ENCODE measurements around the gene ZC3H15.
"Not testable (repeated sequence)": the region's sequence is repeated elsewhere in the genome, so short reads cannot be mapped to it uniquely, and the experiment has no call there.

Gene ZC3H15
- 104 to 171 (median 127) reads per million in 4 donors for total RNA-seq

GRCh38 chr2:186485871-186486650, at the start of gene ZC3H15:
TSS of gene ZC3H15 (plus strand) at chr2:186486260. CDS start at chr2:186486383, 123 bp downstream.
- peak; percentile 94 to 98 (median 95) for DNase-seq

DNA sequence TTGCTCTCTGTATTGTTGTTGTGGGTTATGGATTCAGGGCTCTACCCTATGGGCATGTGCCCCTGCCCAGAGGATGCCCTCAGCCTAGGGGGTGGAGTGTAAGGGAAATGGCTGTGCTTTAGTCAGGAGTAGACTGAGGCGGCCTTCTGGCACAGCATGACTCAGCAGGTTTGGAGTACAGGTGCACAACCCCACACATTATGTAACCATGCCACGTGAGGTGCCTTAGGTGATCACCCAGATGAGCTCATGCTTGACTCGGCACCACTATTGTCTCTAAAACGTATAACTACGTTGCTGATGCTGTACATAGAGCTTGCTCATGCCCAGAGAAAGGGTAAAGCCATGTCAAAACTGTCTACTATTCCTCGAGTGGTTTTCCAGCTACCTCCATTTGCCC, 48.3 kb upstream of the ZC3H15 start:
- no peak for DNase-seq

DNA sequence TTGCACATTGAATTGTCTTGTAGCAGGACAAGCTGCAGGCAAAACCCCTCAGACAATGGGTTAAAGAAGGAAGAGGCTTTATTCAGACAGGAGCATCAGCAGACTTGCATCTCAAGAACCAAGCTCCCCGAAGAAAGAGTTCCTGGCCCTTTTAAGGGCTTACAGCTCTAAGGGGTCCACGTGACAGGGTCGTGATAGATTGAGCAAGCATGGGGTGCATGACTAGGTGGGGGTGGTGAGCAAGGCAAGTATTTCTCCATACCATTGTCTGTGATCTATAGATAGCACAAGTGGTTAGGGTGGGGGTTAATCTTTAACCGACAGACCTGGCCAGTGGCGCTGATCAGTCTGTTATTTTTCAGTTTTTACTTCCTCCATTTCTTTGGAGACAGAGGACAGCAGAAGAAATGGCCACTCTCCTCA, 46.4 kb upstream of the ZC3H15 start:
- not testable (repeated sequence) for DNase-seq

- no peak for DNase-seq
Measured at GRCh38 chr2:186440506-186440905, 45.6 kb upstream of the ZC3H15 start.

- no peak for DNase-seq
Measured at GRCh38 chr2:186442885-186443284, 43.2 kb upstream of the ZC3H15 start.

DNA sequence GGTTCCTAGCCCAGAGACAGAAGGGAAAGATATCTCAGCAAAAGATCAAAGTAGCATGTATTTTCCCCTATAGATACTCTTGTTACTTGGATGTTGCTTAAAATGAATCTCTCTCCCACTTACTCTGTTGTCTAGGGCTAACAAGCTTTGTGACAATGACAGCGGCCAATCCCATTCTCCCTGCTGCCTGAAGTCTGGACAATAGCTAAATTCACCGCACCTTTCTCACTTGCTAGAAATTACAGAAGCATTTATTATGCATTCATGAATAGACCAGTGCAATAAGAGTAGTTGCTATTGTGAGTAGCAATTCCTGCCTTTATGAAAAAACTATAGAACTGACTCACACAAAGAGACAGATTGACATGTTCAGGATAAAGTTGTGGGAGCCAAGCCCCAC, 42.2 kb upstream of the ZC3H15 start:
- DNase-seq, result no peak

DNA sequence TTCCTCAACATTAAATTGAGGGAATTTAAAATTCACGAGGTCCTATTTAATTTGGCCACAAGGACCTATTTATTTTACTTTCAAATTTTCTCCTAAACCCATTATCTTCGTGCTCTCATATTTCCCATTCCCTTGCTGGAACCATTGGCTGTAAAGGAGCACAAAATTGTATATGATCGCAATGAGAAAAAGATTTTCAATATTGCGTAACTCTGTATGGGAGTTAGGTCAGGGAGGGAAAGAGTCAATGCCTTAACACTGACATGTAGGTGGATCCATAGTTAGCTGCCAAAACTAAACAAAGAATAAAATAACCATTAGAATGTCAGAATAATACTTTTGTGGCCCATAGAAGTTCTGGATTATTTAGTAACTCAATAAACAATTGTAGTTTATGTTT, 40.6 kb upstream of the ZC3H15 start:
- no peak for DNase-seq

- no peak for DNase-seq
Measured at GRCh38 chr2:186455613-186456012, 30.4 kb upstream of the ZC3H15 start.

GRCh38 chr2:186456941-186457340, 29.1 kb upstream of the ZC3H15 start:
- no peak for DNase-seq

DNA sequence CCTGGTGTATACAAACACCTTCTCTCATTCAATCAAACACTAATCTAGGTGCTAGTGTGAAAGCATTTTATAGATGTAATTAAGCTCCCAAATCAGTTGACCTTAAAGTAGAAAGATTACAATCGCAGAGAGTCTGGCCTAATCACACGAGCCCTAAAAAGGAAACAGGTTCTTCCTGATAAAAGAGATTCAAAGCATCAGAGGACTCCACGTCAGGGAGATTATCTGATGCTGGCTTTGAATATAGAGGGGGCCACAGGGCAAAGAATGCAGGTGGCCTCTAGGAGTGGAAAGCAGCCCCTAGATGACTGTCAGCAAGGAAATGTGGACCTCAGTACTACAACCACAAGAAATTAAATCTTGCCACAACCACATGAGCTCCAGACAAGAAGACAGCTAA, 28.2 kb upstream of the ZC3H15 start:
- no peak for DNase-seq

- DNase-seq, result no peak
Measured at GRCh38 chr2:186459009-186459408, 27.1 kb upstream of the ZC3H15 start.

- no peak for DNase-seq
Measured at GRCh38 chr2:186460465-186460864, 25.6 kb upstream of the ZC3H15 start.

DNA sequence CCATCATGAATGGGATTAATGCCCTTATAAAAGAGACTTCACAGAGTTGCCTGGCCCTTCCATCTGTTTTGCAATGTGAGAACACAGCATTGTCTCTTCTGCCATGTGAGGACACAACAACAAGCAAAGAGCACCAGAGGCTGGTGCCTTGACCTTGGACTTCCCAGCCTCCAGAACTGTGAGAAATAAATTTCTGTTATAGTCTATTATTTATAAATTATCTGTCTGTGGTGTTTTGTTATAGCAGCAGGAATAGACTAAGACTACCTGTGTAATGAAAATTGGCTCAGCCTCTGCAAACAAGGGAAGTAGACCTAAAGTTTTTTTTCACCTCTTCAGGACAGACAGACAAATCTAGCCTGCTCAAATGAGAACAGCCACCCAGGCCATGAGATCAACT, 19.3 kb upstream of the ZC3H15 start:
- no peak for DNase-seq

DNA sequence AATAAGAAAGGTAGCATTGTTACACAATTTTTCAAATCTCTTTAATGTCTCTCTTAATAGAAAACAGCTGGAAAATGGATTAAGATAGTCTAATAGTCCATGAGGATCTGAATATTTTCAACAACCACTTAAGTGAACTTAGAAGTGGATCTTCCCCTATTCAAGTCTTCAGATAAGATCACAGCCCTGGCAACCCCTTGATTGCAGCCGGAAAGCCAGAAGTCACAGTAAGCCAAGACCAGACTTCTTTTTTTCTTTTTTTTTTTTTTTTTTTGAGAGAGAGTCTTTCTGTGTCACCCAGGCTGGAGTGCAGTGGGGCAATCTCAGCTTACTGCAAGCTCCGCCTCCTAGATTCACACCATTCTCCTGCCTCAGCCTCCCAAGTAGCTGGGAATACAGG, 18.6 kb upstream of the ZC3H15 start:
- DNase-seq, result no peak

DNA sequence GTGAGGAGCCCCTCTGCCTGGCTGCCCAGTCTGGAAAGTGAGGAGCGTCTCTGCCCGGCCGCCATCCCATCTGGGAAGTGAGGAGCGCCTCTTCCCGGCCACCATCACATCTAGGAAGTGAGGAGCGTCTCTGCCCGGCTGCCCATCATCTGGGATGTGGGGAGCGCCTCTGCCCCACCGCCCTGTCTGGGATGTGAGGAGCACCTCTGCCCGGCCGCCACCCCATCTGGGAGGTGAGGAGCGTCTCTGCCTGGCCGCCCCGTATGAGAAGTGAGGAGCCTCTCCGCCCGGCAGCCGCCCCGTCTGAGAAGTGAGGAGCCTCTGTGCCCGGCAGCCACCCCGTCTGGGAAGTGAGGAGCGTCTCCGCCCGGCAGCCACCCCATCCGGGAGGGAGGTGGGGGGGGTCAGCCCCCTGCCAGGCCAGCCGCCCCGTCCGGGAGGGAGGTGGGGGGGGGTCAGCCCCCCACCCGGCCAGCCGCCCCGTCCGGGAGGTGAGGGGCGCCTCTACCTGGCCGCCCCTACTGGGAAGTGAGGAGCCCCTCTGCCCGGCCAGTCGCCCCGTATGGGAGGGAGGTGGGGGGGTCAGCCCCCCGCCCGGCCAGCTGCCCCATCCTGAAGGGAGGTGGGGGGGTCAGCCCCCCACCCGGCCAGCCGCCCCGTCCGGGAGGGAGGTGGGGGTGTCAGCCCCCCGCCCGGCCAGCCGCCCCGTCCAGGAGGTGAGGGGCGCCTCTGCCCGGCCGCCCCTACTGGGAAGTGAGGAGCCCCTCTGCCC, 13.2 kb upstream of the ZC3H15 start:
- DNase-seq, result not testable (repeated sequence)

DNA sequence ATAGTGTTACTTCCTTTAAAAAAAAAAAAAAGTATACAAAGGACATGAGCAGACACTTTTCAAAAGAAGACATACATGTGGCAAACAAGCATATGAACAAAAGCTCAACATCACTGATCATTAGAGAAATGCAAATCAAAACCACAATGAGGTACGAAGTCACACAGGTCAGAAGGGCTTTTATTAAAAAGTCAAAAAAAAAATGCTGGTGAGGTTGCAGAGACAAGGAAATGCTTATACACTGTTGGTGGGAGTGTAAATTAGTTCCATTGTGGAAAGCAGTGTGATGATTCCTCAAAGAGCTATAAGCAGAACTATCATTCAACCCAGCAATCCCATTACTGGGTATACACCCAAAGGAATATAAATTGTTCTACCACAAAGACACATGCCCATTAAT, 11.8 kb upstream of the ZC3H15 start:
- not testable (repeated sequence) for DNase-seq

GRCh38 chr2:186477790-186478189, 8.3 kb upstream of the ZC3H15 start:
- DNase-seq, result no peak

DNA sequence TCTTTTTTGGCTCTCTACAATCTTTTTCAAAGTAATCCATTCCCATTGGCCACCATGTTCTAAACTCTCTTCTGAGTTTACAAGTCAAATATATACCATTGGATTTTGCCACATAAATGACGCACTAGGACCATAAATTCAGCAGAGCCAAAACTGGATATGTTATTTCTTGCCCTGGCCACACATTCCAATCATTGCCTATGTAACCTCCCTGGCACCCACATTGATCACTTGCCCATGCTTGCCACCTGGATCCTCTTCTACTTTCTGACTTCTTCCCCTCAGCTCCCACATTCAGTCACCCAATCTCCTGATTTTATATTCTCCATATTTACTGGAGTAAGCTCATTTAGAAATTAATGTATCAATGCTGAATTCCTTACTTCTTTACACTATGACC, 5.1 kb upstream of the ZC3H15 start:
- DNase-seq, result no peak

DNA sequence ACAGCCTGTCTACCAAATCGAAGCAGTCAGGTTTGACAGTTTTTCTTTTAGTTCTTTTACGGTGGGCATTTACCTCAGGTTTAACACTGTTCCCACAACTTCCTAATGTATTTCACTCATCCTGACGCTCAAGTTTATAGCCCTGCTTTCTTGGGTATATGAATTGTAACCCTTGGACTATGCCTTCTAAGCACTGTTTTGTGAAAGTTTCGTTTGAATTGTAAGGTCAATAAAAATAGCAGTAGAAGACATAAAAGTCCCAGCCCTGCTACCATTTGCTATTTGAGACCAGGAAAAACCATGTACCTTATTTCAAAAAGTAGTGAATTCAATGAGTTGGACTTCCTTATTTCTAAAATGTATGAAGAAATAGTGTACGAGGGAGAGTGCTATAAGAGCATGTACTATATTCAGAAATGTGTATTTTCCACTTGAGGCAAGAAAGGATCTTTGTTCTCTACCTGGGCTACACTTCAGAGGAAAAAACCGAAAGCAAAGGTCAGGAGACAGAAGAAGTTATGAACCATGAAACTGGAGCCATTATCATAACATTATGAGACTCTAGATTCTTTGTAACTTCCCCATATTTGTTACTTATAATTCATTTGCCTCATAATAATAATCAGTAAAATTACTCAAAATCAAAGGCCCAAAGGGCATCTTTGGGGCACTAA, 1.9 kb upstream of the ZC3H15 start:
- no peak for DNase-seq

- no peak for DNase-seq
Measured at GRCh38 chr2:186485576-186485870, 537 bp upstream of the ZC3H15 start.

DNA sequence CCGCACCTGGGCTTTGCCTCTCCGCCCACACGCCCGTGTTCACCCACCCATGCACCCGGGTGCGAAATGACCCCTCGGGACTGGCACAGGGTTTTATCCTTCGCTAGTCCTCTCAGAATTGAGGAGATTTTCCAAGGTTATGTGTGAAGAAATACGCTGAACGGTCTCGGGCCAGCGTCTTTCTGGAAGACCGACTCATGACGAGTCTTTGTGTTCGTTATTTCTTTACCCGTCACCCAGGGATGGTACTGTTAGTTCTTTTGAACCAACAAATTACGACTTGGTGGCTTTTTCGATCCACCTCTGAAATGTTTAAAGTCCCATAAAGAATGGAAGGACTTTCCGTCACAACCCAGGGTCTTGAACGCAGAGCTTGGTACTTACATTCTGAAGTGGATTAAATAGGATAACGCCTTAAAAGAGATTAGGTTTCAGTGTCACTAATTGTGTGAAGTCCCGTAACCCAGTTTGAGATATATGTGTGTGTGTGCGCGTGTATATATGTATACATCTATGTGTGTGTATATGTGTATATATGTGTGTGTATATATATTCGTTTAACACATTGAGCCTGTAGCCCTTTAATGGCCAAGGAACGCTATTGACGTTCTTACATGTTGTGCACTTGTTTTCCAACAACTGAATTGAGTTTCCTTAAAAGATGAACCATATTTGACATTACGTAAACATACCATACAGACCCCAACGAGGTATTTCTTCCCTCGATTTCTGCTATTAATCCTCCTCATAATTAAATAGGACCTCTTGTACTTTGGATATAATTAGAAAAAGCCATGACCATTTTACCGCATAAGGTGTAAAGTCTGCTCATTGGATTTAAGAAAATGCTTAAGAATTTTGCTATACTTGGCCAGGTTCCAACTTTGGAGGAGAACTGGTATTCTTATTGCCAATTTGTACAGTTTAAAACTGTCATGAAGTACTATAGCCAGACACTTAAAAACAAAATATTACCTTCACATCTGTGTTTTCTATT, 889 bp downstream of the ZC3H15 start:
- peak in 1 of 5 donors; percentile 28 for DNase-seq

GRCh38 chr2:186493564-186494085, 7.6 kb downstream of the ZC3H15 start:
- no peak for DNase-seq
